ENCODE measurements around the gene PLEKHG2.

PLEKHG2 gene

DNA sequence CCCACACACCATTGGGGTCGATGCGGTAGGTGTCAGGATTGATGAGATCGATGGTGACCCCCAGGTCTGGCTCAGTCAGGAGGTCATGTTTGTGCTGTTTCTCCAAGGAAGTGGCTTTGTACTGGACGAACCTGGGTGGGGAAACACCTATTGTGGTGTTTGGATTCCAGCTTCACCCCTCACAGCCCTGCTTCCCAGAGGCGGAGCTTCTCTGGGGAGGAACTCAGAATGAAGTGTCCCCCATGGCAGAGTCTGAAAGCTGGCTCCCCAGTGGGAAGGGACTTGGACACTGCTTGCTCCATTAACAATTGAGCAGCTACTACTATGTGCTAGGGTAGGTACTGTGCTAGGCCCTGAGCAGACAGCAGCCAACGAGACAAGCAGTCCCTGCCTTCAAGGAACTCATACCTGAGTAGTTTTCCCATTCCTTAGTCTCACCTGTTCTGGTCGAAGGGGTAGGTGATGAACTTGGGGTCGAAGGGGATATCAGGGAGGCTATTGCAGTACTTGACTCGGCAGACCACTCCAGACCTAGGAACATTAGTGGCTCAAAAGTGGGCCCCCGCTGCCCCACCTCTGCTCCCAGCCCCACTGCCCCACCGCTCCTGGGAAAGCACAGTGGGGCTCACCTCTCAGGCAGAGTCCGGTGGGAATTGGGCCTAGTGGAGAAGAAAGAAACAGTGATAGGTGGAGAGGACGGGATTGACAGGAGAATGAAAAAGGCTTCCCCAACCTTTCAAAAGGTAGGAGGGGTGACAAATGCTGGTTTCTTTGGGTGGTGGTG is 22.6 kb upstream of the PLEKHG2 start:
- Histone ChIP-seq H3K27me3 (replicated peaks; ENCODE audit: control insufficient read depth, insufficient read depth, low read length) (no peaks in the 10 kb centered on the region), H3K9ac (ENCODE audit: low read length) (peak overlapping the region; percentile 99), H3K36me3 (ENCODE audit: control insufficient read depth, insufficient read depth, low read length, severe bottlenecking) (peaks cover 52% of the 10 kb centered on the region), H3K9me3 (ENCODE audit: control insufficient read depth, low read length) (no peaks in the 10 kb centered on the region), H3K4me1 (ENCODE audit: control insufficient read depth, insufficient read depth, low read length) (peaks cover 19% of the 10 kb centered on the region), H3K4me3 (ENCODE audit: low read length) (peak overlapping the region; percentile 98)
- DNase-seq (ENCODE audit: low read depth) = no peak

DNA sequence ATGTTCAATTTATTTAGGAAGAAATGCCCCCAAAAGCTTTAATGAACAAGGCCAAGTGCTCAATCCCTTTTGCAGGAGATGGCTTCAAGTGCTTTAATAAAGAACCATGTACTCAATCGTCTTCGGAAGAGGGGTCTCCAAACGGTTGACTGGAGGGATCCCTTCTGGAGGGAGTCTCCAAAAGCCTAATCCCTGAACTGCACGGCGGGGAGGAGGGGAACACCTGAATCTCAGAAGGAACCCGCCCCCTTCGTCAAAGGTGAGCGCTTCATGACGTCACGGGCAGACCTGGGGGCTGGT is 22.1 kb upstream of the PLEKHG2 start:
- no peak for DNase-seq (ENCODE audit: low read depth)
- Histone ChIP-seq H3K27me3 (replicated peaks; ENCODE audit: control insufficient read depth, insufficient read depth, low read length) (no peaks in the 10 kb centered on the region), H3K4me1 (ENCODE audit: control insufficient read depth, insufficient read depth, low read length) (peaks cover 19% of the 10 kb centered on the region), H3K9me3 (ENCODE audit: control insufficient read depth, low read length) (no peaks in the 10 kb centered on the region), H3K36me3 (ENCODE audit: control insufficient read depth, insufficient read depth, low read length, severe bottlenecking) (peaks cover 49% of the 10 kb centered on the region), H3K9ac (ENCODE audit: low read length) (peak overlapping the region; percentile 99), H3K4me3 (ENCODE audit: low read length) (peak overlapping the region; percentile 98)

DNA sequence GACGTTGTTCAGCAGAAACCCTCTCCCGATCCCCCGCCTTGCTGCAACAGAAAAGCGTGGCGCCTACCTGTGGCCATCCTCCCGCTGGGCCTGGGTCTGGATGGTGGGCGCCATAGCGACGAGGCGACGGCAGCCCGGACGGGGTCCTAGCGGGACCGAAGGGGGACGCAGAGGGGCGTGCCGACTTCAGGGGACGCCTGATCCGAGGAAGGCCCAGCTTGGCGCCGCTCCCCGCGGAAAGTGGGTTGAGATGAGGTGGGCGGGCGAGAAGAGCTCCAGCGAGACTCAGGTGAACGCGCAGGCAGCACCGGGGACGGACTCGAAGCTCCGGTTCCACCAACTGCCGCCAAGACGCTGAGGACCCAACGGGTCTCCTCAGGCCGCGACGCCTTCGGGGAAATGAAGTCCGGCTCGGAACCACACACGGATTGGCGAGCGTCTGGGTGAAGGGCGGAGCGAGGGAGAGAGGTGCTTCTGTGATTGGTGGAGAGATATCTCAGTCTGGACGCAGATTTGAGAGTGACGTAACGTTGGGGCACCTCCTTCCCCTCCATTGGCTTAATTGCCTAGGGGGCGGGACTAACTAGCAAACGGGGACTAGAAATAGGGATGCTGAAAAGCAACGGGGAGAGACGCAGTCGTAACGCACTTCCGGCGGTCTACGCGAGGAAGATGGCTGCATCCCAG is 21.6 kb upstream of the PLEKHG2 start, which contains the start of the genes MED29 and PAF1:
MED29 (plus strand) TSS at position 628 of the 687 bp plus-strand sequence; CDS start at position 673, 45 bp downstream.
PAF1 (minus strand) TSS at position 356 of the 687 bp plus-strand sequence; CDS start at position 114, 242 bp downstream.
- H3K27me3 ChIP-seq (replicated peaks; ENCODE audit: control insufficient read depth, insufficient read depth, low read length) = no peaks in the 10 kb centered on the region
- H3K4me3 ChIP-seq (ENCODE audit: low read length) = peak within 1 kb of the TSS; percentile 98
- H3K9ac ChIP-seq (ENCODE audit: low read length) = peak within 1 kb of the TSS; percentile 99
- H3K36me3 ChIP-seq (ENCODE audit: control insufficient read depth, insufficient read depth, low read length, severe bottlenecking) = peaks cover 44% of the 10 kb centered on the region
- H3K4me1 ChIP-seq (ENCODE audit: control insufficient read depth, insufficient read depth, low read length) = peaks cover 19% of the 10 kb centered on the region
- DNase-seq (ENCODE audit: low read depth) = peak; percentile 100
- no peaks in the 10 kb centered on the region for H3K9me3 ChIP-seq (ENCODE audit: control insufficient read depth, low read length)

DNA sequence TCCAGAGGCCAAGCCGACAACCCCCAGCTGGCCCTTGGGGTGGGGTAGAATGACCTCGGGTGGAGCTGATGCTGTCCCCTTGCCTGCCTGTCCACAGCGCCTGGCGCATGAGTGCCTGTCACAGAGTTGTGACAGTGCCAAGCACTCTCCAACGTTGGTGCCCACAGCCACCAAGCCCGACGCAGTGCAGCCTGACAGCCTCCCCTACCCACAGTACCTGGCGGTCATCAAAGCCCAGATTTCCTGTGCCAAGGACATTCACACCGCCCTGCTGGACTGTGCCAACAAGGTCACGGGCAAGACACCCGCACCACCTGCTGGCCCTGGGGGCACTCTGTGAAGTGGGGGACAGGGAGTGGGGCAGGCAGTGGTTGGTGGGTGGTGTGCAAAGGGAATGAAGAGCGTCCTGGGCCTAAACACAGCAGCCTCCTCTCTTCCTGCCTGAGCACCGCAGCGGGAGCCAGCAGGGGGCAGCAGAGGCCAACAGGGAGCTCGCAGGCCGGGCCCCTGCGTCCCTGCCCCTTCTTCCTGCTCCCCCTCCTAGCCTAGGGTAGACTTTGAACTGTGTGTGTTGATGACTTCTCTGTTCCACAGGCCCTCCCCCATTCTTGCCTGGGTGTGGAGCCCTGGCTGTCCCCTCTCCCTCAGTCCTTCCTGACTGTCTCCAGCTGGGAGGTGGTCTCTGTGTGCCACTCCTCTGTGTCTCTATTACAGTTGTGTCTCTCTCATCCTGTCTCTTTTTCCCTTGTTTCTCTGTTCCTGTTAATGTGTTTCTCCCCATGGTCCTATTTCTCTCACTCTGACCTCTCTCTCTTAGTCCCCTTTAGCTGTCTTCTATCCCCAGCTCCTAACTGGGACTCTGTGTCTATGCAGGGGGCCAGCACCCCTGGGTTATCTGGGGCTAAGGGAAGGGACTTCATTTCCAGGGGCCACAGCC is 14.8 kb upstream of the PLEKHG2 start:
- H3K9me3 ChIP-seq (ENCODE audit: control insufficient read depth, low read length) = no peaks in the 10 kb centered on the region
- peak overlapping the region; percentile 81 for H3K9ac ChIP-seq (ENCODE audit: low read length)
- no peaks in the 10 kb centered on the region for H3K27me3 ChIP-seq (replicated peaks; ENCODE audit: control insufficient read depth, insufficient read depth, low read length)
- peaks cover 10% of the 10 kb centered on the region for H3K36me3 ChIP-seq (ENCODE audit: control insufficient read depth, insufficient read depth, low read length, severe bottlenecking)
- peak overlapping the region; percentile 3 for H3K4me3 ChIP-seq (ENCODE audit: low read length)
- peak; percentile 94 for DNase-seq (ENCODE audit: low read depth)
- peaks cover 26% of the 10 kb centered on the region for H3K4me1 ChIP-seq (ENCODE audit: control insufficient read depth, insufficient read depth, low read length)

DNA sequence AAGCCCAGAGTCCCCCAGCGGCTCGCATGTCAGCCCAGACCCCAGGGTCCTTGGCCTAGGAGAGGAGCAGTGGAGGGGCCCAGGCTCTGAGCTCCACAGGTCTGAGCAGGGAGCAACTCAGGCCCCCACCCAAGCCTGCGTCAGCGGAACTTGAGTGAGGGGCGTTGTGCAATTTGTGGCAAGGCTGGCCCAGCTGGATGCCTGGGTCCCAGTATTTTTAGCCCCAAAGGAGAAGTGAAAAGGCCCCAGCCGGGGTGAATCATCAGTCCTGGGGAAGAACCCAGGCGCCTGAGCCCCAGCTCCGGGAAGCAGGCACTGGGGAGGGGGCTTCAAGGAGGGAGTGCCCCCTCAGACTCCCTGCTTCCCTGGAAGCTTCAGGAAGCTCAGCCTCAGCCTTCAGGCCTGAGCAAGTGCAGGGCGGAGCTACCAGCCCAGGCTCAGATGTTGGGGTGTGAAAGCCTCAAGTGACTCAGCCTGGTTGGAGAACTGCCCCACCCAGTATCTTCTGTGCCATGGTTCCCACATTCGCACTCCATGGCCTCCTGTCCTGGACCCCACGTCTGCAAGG is 14.1 kb upstream of the PLEKHG2 start:
- peaks cover 32% of the 10 kb centered on the region for H3K4me1 ChIP-seq (ENCODE audit: control insufficient read depth, insufficient read depth, low read length)

DNA sequence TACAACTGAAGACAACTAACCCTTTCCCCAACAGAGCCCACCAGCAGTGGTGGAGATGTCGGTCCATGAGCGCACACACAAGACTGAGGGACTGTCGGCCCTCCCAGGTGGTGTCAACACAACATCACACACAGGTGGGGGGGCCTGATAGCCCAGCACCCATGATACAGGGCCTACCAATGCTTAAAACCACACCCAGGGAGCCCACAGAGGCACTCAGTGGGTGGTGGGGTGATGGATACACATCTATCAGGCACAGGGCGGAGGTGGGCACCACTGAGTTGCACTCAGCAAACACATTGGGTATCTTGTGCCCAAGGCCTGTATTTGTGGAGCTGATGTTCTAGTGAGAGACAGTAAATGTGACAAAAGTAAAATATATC is 12.8 kb upstream of the PLEKHG2 start:
- Histone ChIP-seq H3K4me1 (ENCODE audit: control insufficient read depth, insufficient read depth, low read length) (peaks cover 36% of the 10 kb centered on the region), H3K4me3 (ENCODE audit: low read length) (no peak overlapping the region), H3K36me3 (ENCODE audit: control insufficient read depth, insufficient read depth, low read length, severe bottlenecking) (peaks cover 3% of the 10 kb centered on the region), H3K9ac (ENCODE audit: low read length) (no peak overlapping the region), H3K9me3 (ENCODE audit: control insufficient read depth, low read length) (no peaks in the 10 kb centered on the region), H3K27me3 (replicated peaks; ENCODE audit: control insufficient read depth, insufficient read depth, low read length) (no peaks in the 10 kb centered on the region)
- no peak for DNase-seq (ENCODE audit: low read depth)

More for the DNA sequence above, 14.1 kb upstream of the PLEKHG2 start:
- Histone ChIP-seq H3K27me3 (replicated peaks; ENCODE audit: control insufficient read depth, insufficient read depth, low read length) (no peaks in the 10 kb centered on the region), H3K4me3 (ENCODE audit: low read length) (peak overlapping the region; percentile 3), H3K36me3 (ENCODE audit: control insufficient read depth, insufficient read depth, low read length, severe bottlenecking) (peaks cover 9% of the 10 kb centered on the region), H3K9me3 (ENCODE audit: control insufficient read depth, low read length) (no peaks in the 10 kb centered on the region), H3K9ac (ENCODE audit: low read length) (peak overlapping the region; percentile 81)
- DNase-seq (ENCODE audit: low read depth) = peak; percentile 72

DNA sequence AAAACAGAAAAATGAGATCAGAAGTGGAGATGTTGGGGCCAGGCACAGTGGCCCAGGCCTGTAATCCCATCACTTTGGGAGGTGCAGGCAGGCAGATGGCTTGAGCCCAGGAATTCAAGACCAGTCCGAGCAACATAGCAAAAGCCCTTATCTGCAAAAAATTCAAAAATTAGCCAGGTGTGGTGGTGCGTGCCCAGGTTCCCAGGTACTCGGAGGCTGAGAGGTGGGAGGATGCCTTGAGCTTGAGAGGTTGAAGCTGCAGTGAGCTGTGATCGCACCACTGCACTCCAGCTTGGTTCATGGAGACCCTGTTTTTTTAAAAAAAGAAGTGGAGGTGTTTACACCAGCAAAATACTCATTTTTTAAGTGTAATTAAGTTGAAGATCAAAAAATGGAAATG is 12.4 kb upstream of the PLEKHG2 start:
- no peak overlapping the region for H3K4me3 ChIP-seq (ENCODE audit: low read length)

DNA sequence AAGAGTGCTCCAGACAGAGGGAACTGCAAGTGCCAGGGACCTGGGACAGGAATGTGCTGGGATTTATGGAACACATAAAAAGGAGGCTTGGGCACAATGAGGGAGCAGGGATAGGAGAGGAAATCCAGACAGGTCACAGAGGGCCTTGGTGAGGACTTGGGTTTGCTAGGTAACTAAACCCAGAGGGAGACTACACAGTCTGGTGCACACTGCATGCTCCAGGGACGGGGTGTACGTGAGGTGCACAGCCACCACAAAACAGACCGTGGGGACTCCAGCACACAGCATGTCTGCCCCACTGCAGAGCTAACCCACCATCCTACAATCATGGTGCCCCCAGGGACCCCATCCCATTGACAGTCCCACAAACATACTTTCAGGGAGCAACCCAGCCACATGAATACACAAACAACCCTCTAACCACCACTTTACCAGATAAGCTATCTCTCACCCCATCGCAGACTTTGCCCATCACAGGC is 11.4 kb upstream of the PLEKHG2 start:
- no peak for DNase-seq (ENCODE audit: low read depth)
- Histone ChIP-seq H3K4me1 (ENCODE audit: control insufficient read depth, insufficient read depth, low read length) (peaks cover 41% of the 10 kb centered on the region), H3K9me3 (ENCODE audit: control insufficient read depth, low read length) (no peaks in the 10 kb centered on the region), H3K9ac (ENCODE audit: low read length) (peak overlapping the region; percentile 20), H3K4me3 (ENCODE audit: low read length) (no peak overlapping the region), H3K36me3 (ENCODE audit: control insufficient read depth, insufficient read depth, low read length, severe bottlenecking) (no peaks in the 10 kb centered on the region), H3K27me3 (replicated peaks; ENCODE audit: control insufficient read depth, insufficient read depth, low read length) (no peaks in the 10 kb centered on the region)

More for the DNA sequence above, 12.4 kb upstream of the PLEKHG2 start:
- Histone ChIP-seq H3K9ac (ENCODE audit: low read length) (no peak overlapping the region), H3K36me3 (ENCODE audit: control insufficient read depth, insufficient read depth, low read length, severe bottlenecking) (peaks cover under 1% of the 10 kb centered on the region), H3K9me3 (ENCODE audit: control insufficient read depth, low read length) (no peaks in the 10 kb centered on the region), H3K4me1 (ENCODE audit: control insufficient read depth, insufficient read depth, low read length) (peaks cover 36% of the 10 kb centered on the region), H3K27me3 (replicated peaks; ENCODE audit: control insufficient read depth, insufficient read depth, low read length) (no peaks in the 10 kb centered on the region)
- DNase-seq (ENCODE audit: low read depth) = no peak

DNA sequence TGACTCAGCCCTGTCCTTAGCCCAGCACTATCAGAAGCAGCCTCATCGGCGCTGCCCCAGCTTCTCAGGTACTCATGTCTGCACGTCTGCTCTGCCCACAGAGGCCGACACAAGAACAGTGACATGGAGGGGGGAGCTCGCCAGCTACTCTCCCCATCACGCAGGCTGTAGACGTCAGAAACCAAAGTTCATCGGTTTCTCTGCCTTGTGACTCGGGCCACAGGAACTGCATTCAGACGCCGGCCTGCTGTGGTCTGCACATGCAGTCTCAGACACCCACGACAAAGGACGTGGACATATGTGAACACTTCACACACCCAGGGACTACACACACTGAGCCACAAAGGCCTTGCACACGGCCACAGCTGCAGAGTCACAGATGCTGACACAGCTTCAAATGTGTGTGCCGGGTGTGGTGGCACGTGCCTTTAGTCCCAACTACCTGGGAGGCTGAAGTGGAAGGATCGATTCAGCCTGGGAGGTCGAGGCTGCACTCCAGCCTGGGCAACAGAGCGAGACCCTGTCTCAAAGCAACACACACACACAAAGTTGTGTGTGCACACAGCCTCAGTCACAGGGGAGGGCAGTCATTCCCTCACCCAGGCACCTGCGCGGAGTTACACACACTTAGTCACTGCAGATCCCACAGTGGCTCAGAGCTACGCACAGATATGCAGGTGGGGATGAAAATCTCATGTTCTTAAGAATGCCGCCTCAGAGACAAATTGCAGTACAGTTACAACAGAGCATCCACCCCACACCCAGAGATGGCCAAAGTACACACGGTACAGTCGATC is 10.7 kb upstream of the PLEKHG2 start:
- Histone ChIP-seq H3K36me3 (ENCODE audit: control insufficient read depth, insufficient read depth, low read length, severe bottlenecking) (no peaks in the 10 kb centered on the region), H3K27me3 (replicated peaks; ENCODE audit: control insufficient read depth, insufficient read depth, low read length) (no peaks in the 10 kb centered on the region), H3K4me3 (ENCODE audit: low read length) (peak overlapping the region; percentile 76), H3K9ac (ENCODE audit: low read length) (peak overlapping the region; percentile 88), H3K4me1 (ENCODE audit: control insufficient read depth, insufficient read depth, low read length) (peaks cover 43% of the 10 kb centered on the region), H3K9me3 (ENCODE audit: control insufficient read depth, low read length) (no peaks in the 10 kb centered on the region)
- DNase-seq (ENCODE audit: low read depth) = peak; percentile 44

Data from adipocyte (in vitro differentiated cells).